Kasumi-1 (cell line): ENCODE measurements around the gene NUP210L.

Experiments
- DNase-seq, 2 experiments: peaks; one replicate each; lab custom pipeline; 2025; lab: John Stamatoyannopoulos, UW

NUP210L gene

GRCh38 chr1:153944005-153944826, 210.7 kb downstream of the NUP210L start:
- no peak for DNase-seq

GRCh38 chr1:153942766-153943549, 211.9 kb downstream of the NUP210L start:
- no peak for DNase-seq
